Esophagus squamous epithelium (tissue), 4 donors: ENCODE results near the gene PCDHGC3.

ENCODE experiments used
- CTCF ChIP-seq, 6 experiments: fragments of 450-650 bp in 4 of 6; fragments of 200-600 bp in 2 of 6; sonication (generic) in 2 of 6; IDR thresholded peaks; one replicate each; pipeline ENCODE4 v1.5.1; 2016 to 2019; ENCODE audit warnings: antibody characterized with exemption in 6 of 6, mild to moderate bottlenecking in 4 of 6, moderate library complexity in 4 of 6
- POLR2A ChIP-seq, 4 donors: fragments of 450-650 bp; IDR thresholded peaks; one replicate each; pipeline ENCODE4 v1.6.1; 2017; ENCODE audit warnings: antibody characterized with exemption in 4 of 4, mild to moderate bottlenecking in 4 of 4, moderate library complexity in 3 of 4

GRCh38 chr5:141495453-141495811 lies 19.7 kb downstream of the PCDHGC3 start:
- TF ChIP-seq CTCF (IDR thresholded peaks at IDR 0.05) (no peak), POLR2A (IDR thresholded peaks at IDR 0.05) (no peak)
